ENCODE measurements around the gene TBC1D22A. TPM values are rescaled to one million over a fixed set of nuclear protein-coding genes. Genes with fewer than 3 reads are reported as not detected.

The TBC1D22A gene
- total RNA-seq, 2 donors from 2014 or later: 52.4 to 108 TPM

DNA sequence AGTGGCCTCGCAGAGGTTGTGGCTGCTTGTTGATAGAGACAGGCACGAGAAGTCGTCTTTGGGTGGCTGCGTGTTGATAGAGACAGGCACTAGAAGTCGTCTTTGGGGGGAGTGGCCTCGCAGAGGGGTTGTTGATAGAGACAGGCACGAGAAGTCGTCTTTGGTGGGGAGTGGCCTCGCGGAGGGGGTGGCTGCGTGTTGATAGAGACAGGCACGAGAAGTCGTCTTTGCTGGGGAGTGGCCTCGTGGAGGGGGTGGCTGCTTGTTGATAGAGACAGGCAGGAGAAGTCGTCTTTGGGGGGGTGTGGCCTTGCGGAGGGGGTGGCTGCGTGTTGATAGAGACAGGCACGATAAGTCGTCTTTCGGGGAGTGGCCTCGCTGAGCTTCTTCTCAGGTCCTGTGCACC lies 328.8 kb downstream of the TBC1D22A start:
- Mint-ChIP-seq H3K4me1 (peaks cover 48% of the 10 kb centered on the region), H3K4me3 (peak overlapping the region; percentile 48), H3K36me3 (ENCODE audit: low read depth) (peaks cover 25% of the 10 kb centered on the region), H3K9me3 (peaks cover 12% of the 10 kb centered on the region), H3K27ac (peak overlapping the region; percentile 73), H3K27me3 (no peaks in the 10 kb centered on the region)
- ATAC-seq (replicated peaks): no peak

- no peak for ATAC-seq (replicated peaks)
- no peaks in the 10 kb centered on the region for H3K27me3 Mint-ChIP-seq
- H3K4me3 Mint-ChIP-seq: no peak overlapping the region
- peaks cover 49% of the 10 kb centered on the region for H3K4me1 Mint-ChIP-seq
- peaks cover 29% of the 10 kb centered on the region for H3K36me3 Mint-ChIP-seq (ENCODE audit: low read depth)
- H3K9me3 Mint-ChIP-seq: peaks cover 12% of the 10 kb centered on the region
- peak overlapping the region; percentile 73 for H3K27ac Mint-ChIP-seq
Observed at GRCh38 chr22:47091921-47092700, 329.7 kb downstream of the TBC1D22A start.

GRCh38 chr22:47092896-47093311 lies 330.5 kb downstream of the TBC1D22A start:
- Mint-ChIP-seq H3K27ac (no peak overlapping the region), H3K4me1 (peaks cover 49% of the 10 kb centered on the region), H3K36me3 (ENCODE audit: low read depth) (peaks cover 32% of the 10 kb centered on the region), H3K4me3 (no peak overlapping the region), H3K27me3 (no peaks in the 10 kb centered on the region), H3K9me3 (peaks cover 12% of the 10 kb centered on the region)
- no peak for ATAC-seq (replicated peaks)

DNA sequence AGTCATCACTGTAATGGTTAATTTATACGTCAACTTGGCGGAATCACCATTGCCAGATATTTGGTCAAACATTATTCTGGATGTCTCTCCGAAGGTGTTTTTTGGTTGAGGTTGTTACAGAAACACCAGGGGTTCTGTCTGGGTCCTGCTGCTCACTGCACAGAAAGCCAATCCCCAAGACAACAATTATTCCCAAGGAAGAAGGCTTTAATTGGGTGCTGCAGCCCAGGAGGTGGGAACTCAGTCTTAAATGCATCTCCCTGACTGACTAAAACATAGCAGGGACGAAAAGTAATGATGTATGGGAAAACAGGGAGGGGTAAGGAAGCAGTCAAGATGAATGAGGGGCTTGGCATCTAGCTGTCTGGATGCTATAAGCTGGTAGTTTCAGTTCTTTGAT lies 331.3 kb downstream of the TBC1D22A start:
- ATAC-seq (replicated peaks): no peak
- H3K27me3 Mint-ChIP-seq: no peaks in the 10 kb centered on the region
- H3K9me3 Mint-ChIP-seq: peaks cover 12% of the 10 kb centered on the region
- peaks cover 42% of the 10 kb centered on the region for H3K4me1 Mint-ChIP-seq
- peak overlapping the region; percentile 25 for H3K4me3 Mint-ChIP-seq
- H3K27ac Mint-ChIP-seq: no peak overlapping the region
- peaks cover 33% of the 10 kb centered on the region for H3K36me3 Mint-ChIP-seq (ENCODE audit: low read depth)

DNA sequence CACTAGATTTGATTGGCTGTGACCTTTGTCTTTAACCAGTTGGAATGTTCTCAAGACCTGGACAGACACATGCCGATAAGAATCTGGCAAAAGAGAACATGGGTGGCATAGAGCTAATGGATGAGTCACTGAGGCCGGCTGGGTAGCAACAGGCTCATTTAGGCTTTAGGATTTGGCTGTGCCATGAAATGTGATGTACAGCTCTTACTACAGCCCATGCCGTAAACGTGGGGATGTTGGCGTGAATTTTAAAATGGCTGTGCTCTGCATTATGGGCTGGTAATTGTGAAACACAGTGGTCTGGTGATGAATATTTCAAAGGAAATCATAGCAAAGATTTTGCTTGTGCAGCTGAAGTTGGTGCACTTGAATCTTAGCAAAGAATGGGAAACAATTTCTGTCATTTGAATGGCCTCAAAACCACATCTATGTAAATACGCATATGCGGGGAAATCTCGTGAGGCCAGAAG lies 332.4 kb downstream of the TBC1D22A start:
- Mint-ChIP-seq H3K4me1 (peaks cover 33% of the 10 kb centered on the region), H3K4me3 (peak overlapping the region; percentile 33), H3K27ac (peak overlapping the region; percentile 58), H3K36me3 (ENCODE audit: low read depth) (peaks cover 33% of the 10 kb centered on the region), H3K9me3 (peaks cover 12% of the 10 kb centered on the region), H3K27me3 (no peaks in the 10 kb centered on the region)
- peak; percentile 85 for ATAC-seq (replicated peaks)

DNA sequence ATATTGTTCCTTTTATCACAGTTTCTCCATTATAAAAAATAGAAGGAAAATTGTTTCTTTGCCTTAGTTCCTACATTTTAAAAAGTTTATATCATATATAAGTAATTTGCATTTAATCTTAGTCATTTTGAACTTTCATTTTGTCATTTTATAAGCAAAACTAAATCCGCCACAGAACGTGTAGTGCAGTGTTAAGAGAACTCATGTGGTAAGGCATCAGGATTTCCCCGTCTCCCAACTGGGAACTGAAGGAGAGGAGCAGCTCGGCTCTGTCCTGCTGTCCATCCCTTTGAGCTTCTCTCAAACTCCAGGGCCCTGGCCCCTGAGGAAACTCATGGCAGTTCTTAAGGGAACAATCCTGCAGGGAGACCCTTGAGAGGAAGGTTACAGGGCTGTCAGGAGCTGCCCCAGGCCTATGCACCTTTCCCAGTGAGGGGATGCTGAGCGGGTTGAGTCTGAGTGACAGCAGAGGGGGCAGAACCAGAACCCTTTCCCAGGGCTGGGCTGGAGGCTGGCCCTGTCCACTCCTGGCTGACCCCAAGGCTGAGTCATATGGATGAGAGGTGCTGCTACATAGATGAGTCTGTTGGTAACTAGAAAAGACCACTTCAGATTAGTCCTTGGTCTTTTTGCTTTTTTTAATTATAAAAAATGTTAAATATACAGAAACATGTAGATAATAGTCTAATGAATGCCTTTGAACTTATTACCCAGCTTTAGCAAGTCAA lies 333.1 kb downstream of the TBC1D22A start:
- peak overlapping the region; percentile 33 for H3K4me3 Mint-ChIP-seq
- H3K36me3 Mint-ChIP-seq (ENCODE audit: low read depth): peaks cover 32% of the 10 kb centered on the region
- H3K4me1 Mint-ChIP-seq: peaks cover 33% of the 10 kb centered on the region
- peak overlapping the region; percentile 58 for H3K27ac Mint-ChIP-seq
- peak; percentile 78 for ATAC-seq (replicated peaks)
- H3K9me3 Mint-ChIP-seq: peaks cover 12% of the 10 kb centered on the region
- H3K27me3 Mint-ChIP-seq: no peaks in the 10 kb centered on the region

GRCh38 chr22:47098121-47098520 lies 335.7 kb downstream of the TBC1D22A start:
- Mint-ChIP-seq H3K4me1 (peaks cover 17% of the 10 kb centered on the region), H3K9me3 (no peaks in the 10 kb centered on the region), H3K4me3 (no peak overlapping the region), H3K36me3 (ENCODE audit: low read depth) (peaks cover 13% of the 10 kb centered on the region), H3K27ac (no peak overlapping the region), H3K27me3 (no peaks in the 10 kb centered on the region)
- no peak for ATAC-seq (replicated peaks)

GRCh38 chr22:47098554-47098953 lies 336.1 kb downstream of the TBC1D22A start:
- ATAC-seq (replicated peaks): no peak
- no peak overlapping the region for H3K4me3 Mint-ChIP-seq

DNA sequence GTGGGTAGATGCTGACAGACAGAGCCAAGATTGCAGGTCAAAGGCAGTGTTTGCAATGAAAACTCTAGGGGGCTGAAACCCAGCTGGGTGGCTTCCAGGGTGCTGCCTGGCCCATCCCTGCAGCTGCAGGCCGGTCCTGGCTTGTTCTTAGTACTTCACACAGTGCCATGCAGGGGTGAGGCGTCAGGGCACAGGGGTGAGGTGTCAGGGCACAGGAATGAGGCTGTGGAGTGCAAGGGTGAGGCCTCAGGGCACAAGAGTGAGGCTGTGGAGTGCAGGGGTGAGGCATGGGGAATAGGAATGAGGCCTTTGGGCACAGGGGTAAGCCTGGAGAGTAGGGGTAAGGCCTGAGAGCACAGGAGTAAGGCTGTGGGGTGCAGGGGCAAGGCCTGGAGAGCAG lies 337.6 kb downstream of the TBC1D22A start:
- Mint-ChIP-seq H3K4me3 (no peak overlapping the region), H3K4me1 (peaks cover 16% of the 10 kb centered on the region), H3K27me3 (no peaks in the 10 kb centered on the region), H3K9me3 (no peaks in the 10 kb centered on the region), H3K27ac (no peak overlapping the region), H3K36me3 (ENCODE audit: low read depth) (peaks cover 13% of the 10 kb centered on the region)
- no peak for ATAC-seq (replicated peaks)

More at GRCh38 chr22:47098554-47098953, 336.1 kb downstream of the TBC1D22A start:
- H3K4me1 Mint-ChIP-seq: peaks cover 17% of the 10 kb centered on the region
- peaks cover 13% of the 10 kb centered on the region for H3K36me3 Mint-ChIP-seq (ENCODE audit: low read depth)
- no peaks in the 10 kb centered on the region for H3K27me3 Mint-ChIP-seq
- no peak overlapping the region for H3K27ac Mint-ChIP-seq
- no peaks in the 10 kb centered on the region for H3K9me3 Mint-ChIP-seq

- no peak for ATAC-seq (replicated peaks)
- no peaks in the 10 kb centered on the region for H3K27me3 Mint-ChIP-seq
- no peak overlapping the region for H3K4me3 Mint-ChIP-seq
- no peak overlapping the region for H3K27ac Mint-ChIP-seq
- peaks cover 13% of the 10 kb centered on the region for H3K36me3 Mint-ChIP-seq (ENCODE audit: low read depth)
- peaks cover 15% of the 10 kb centered on the region for H3K4me1 Mint-ChIP-seq
- no peaks in the 10 kb centered on the region for H3K9me3 Mint-ChIP-seq
Observed at GRCh38 chr22:47100646-47101200, 338.3 kb downstream of the TBC1D22A start.

- peaks cover 15% of the 10 kb centered on the region for H3K4me1 Mint-ChIP-seq
- H3K9me3 Mint-ChIP-seq: no peaks in the 10 kb centered on the region
- H3K27me3 Mint-ChIP-seq: no peaks in the 10 kb centered on the region
- peaks cover 15% of the 10 kb centered on the region for H3K36me3 Mint-ChIP-seq (ENCODE audit: low read depth)
- H3K4me3 Mint-ChIP-seq: no peak overlapping the region
- no peak for ATAC-seq (replicated peaks)
- H3K27ac Mint-ChIP-seq: no peak overlapping the region
Observed at GRCh38 chr22:47101321-47101885, 339.0 kb downstream of the TBC1D22A start.

- no peak overlapping the region for H3K4me3 Mint-ChIP-seq
- peaks cover 16% of the 10 kb centered on the region for H3K36me3 Mint-ChIP-seq (ENCODE audit: low read depth)
- no peak overlapping the region for H3K27ac Mint-ChIP-seq
- ATAC-seq (replicated peaks): no peak
- H3K9me3 Mint-ChIP-seq: no peaks in the 10 kb centered on the region
- peaks cover 19% of the 10 kb centered on the region for H3K4me1 Mint-ChIP-seq
- H3K27me3 Mint-ChIP-seq: no peaks in the 10 kb centered on the region
Observed at GRCh38 chr22:47102081-47102480, 339.6 kb downstream of the TBC1D22A start.

DNA sequence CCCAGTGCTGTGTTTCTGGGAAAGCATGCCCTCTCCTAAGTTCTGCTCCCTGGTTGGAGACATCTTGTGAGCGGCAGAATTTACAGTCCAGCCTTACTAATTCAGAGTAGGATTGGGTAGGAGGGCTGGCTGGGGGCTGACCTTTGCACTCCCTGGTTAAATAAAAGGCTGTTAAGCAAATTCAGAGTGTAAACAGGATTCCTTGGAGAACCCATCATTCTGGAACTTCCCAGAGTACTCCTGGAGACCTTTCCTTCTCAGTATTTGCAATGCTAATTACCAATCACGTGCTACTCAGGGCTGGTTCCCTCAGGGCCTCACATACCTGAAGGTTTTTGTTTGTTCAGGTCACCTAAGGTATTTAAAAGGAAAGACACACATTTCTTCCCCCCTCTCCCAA lies 340.2 kb downstream of the TBC1D22A start:
- Mint-ChIP-seq H3K27me3 (no peaks in the 10 kb centered on the region), H3K36me3 (ENCODE audit: low read depth) (peaks cover 13% of the 10 kb centered on the region), H3K27ac (no peak overlapping the region), H3K9me3 (no peaks in the 10 kb centered on the region), H3K4me3 (no peak overlapping the region), H3K4me1 (peaks cover 19% of the 10 kb centered on the region)
- no peak for ATAC-seq (replicated peaks)

- H3K9me3 Mint-ChIP-seq: no peaks in the 10 kb centered on the region
- ATAC-seq (replicated peaks): peak; percentile 54
Observed at GRCh38 chr22:47105085-47105484, 342.6 kb downstream of the TBC1D22A start.

More at GRCh38 chr22:47105085-47105484, 342.6 kb downstream of the TBC1D22A start:
- Mint-ChIP-seq H3K4me3 (peak overlapping the region; percentile 21), H3K27ac (peak overlapping the region; percentile 65), H3K4me1 (peaks cover 21% of the 10 kb centered on the region), H3K27me3 (no peaks in the 10 kb centered on the region), H3K36me3 (ENCODE audit: low read depth) (peaks cover 16% of the 10 kb centered on the region)
